GM06990 (cell line): Measurements from ENCODE around the gene NUCKS1.

ENCODE experiments used
- DNase-seq: peaks from one replicate; pipeline ENCODE4 v3.0.0-alpha.2; 2011; ENCODE audit not compliant: insufficient read length; ENCODE audit errors: extremely low read depth
- H3K27me3 ChIP-seq: replicated peaks from 2 replicates; pipeline ENCODE4 v1.6.0; 2011; ENCODE audit warnings: low read length; ENCODE audit not compliant: control insufficient read depth, insufficient read depth
- H3K36me3 ChIP-seq: 2 replicates; pipeline ENCODE4 v1.5.1; 2011; ENCODE audit warnings: low read length; ENCODE audit not compliant: control insufficient read depth, insufficient read depth
- H3K4me3 ChIP-seq: replicated peaks from 2 replicates; pipeline ENCODE4 v1.5.1; 2011; ENCODE audit warnings: low read depth, mild to moderate bottlenecking, control low read depth, low read length
- CTCF ChIP-seq: IDR thresholded peaks from 2 replicates; pipeline ENCODE4 v1.5.1; 2011; ENCODE audit warnings: low read length, control low read depth, mild to moderate bottlenecking, inconsistent platforms; ENCODE audit not compliant: insufficient read depth, poor library complexity, severe bottlenecking

The NUCKS1 gene

GRCh38 chr1:205690122-205690756 lies 59.7 kb downstream of the NUCKS1 start:
- TF ChIP-seq CTCF, result no peak
- Histone ChIP-seq H3K36me3 (no peaks in the 10 kb centered on the region), H3K27me3 (no peaks in the 10 kb centered on the region), H3K4me3 (no peak overlapping the region)
- DNase-seq, result no peak

- Histone ChIP-seq H3K36me3 (no peaks in the 10 kb centered on the region), H3K4me3 (no peak overlapping the region), H3K27me3 (no peaks in the 10 kb centered on the region)
- TF ChIP-seq CTCF, result no peak
- no peak for DNase-seq
Observed at GRCh38 chr1:205689479-205689878, 60.5 kb downstream of the NUCKS1 start.

GRCh38 chr1:205688171-205689080 lies 61.6 kb downstream of the NUCKS1 start:
- Histone ChIP-seq H3K27me3 (no peaks in the 10 kb centered on the region), H3K4me3 (no peak overlapping the region), H3K36me3 (no peaks in the 10 kb centered on the region)
- no peak for DNase-seq
- TF ChIP-seq CTCF, result no peak

GRCh38 chr1:205687242-205687641 lies 62.7 kb downstream of the NUCKS1 start:
- H3K36me3 ChIP-seq, result no peaks in the 10 kb centered on the region
- no peak overlapping the region for H3K4me3 ChIP-seq
- no peak for TF ChIP-seq CTCF

GRCh38 chr1:205681364-205681763 lies 68.6 kb downstream of the NUCKS1 start:
- Histone ChIP-seq H3K4me3 (no peak overlapping the region), H3K36me3 (no peaks in the 10 kb centered on the region), H3K27me3 (no peaks in the 10 kb centered on the region; the same call in none of the 2 replicates)
- no peak for TF ChIP-seq CTCF
- DNase-seq, result no peak

More at GRCh38 chr1:205687242-205687641, 62.7 kb downstream of the NUCKS1 start:
- no peaks in the 10 kb centered on the region for H3K27me3 ChIP-seq
- DNase-seq, result no peak
